Mesenchymal stem cell (in vitro differentiated cells and primary cell): ENCODE measurements around the gene PIK3CD.

Source experiments
- DNase-seq: peaks from one replicate; pipeline ENCODE4 v3.0.0-alpha.2; 2013
- H2AFZ ChIP-seq: one replicate; pipeline ENCODE4 v1.6.1; 2013; ENCODE audit warnings: low read depth, mild to moderate bottlenecking, control low read depth, inconsistent platforms, low read length, moderate library complexity
- H2AK5ac ChIP-seq: 2 replicates; pipeline ENCODE4 v1.6.1; 2013; ENCODE audit warnings: low read length, moderate library complexity, mild to moderate bottlenecking, inconsistent platforms; ENCODE audit not compliant: severe bottlenecking
- H2BK120ac ChIP-seq: one replicate; pipeline ENCODE4 v1.6.1; 2013; ENCODE audit warnings: low read depth, mild to moderate bottlenecking, inconsistent platforms, low read length, moderate library complexity
- H2BK12ac ChIP-seq, 2 experiments: one replicate each; pipeline ENCODE4 v1.6.1; 2013; ENCODE audit warnings: inconsistent platforms in 2 of 2, low read length in 2 of 2, mild to moderate bottlenecking in 2 of 2, moderate library complexity in 2 of 2, control low read depth in 1 of 2
- H2BK15ac ChIP-seq: one replicate; pipeline ENCODE4 v1.6.1; 2013; ENCODE audit warnings: mild to moderate bottlenecking, low read depth, inconsistent platforms; ENCODE audit not compliant: poor library complexity, severe bottlenecking
- H2BK5ac ChIP-seq: 2 replicates; pipeline ENCODE4 v1.6.1; 2013; ENCODE audit warnings: low read depth, mild to moderate bottlenecking, low read length, control low read depth, inconsistent platforms; ENCODE audit not compliant: poor library complexity, severe bottlenecking
- H3K14ac ChIP-seq, 2 experiments: one replicate each; pipeline ENCODE4 v1.6.1; 2013; ENCODE audit warnings: inconsistent platforms in 2 of 2, low read length in 2 of 2, control low read depth in 1 of 2, mild to moderate bottlenecking in 1 of 2, moderate library complexity in 1 of 2
- H3K18ac ChIP-seq, 2 experiments: one replicate each; pipeline ENCODE4 v1.6.1; 2013; ENCODE audit warnings: inconsistent platforms in 2 of 2, low read length in 2 of 2, control low read depth in 1 of 2, low read depth in 1 of 2, mild to moderate bottlenecking in 1 of 2
- H3K23ac ChIP-seq, 2 experiments: one replicate each; pipeline ENCODE4 v1.6.1; 2013; ENCODE audit warnings: inconsistent platforms in 2 of 2, low read length in 2 of 2, mild to moderate bottlenecking in 2 of 2, moderate library complexity in 2 of 2, control low read depth in 1 of 2
- H3K27ac ChIP-seq: 2 replicates; pipeline ENCODE4 v1.5.1; 2013; ENCODE audit warnings: mild to moderate bottlenecking, moderate library complexity, low read length, control low read depth, inconsistent platforms; ENCODE audit not compliant: poor library complexity, severe bottlenecking
- H3K27me3 ChIP-seq, 2 experiments: 2 replicates each; pipeline versions ENCODE4 v1.6.1 to v1.7.0; 2013; ENCODE audit warnings: low read length in 2 of 2, mild to moderate bottlenecking in 2 of 2, moderate library complexity in 2 of 2, control low read depth in 1 of 2, inconsistent platforms in 1 of 2; ENCODE audit not compliant: control insufficient read depth in 1 of 2, insufficient read depth in 1 of 2
- H3K36me3 ChIP-seq, 2 experiments: 2 replicates each; pipeline versions ENCODE4 v1.6.1 to v1.7.0; 2013; ENCODE audit warnings: low read length in 2 of 2, control low read depth in 1 of 2, inconsistent platforms in 1 of 2, low read depth in 1 of 2, mild to moderate bottlenecking in 1 of 2; ENCODE audit not compliant: insufficient read depth in 2 of 2, control insufficient read depth in 1 of 2
- H3K4ac ChIP-seq, 2 experiments: one replicate each; pipeline ENCODE4 v1.6.1; 2013; ENCODE audit warnings: inconsistent platforms in 2 of 2, low read length in 2 of 2, mild to moderate bottlenecking in 2 of 2, moderate library complexity in 2 of 2, control low read depth in 1 of 2, low read depth in 1 of 2
- H3K4me1 ChIP-seq: 2 replicates; pipeline ENCODE4 v1.6.1; 2013; ENCODE audit warnings: low read depth, low read length, control low read depth; ENCODE audit not compliant: control insufficient read depth, insufficient read depth
- H3K4me2 ChIP-seq: 2 replicates; pipeline ENCODE4 v1.6.1; 2013; ENCODE audit warnings: low read length, mild to moderate bottlenecking, inconsistent platforms; ENCODE audit not compliant: poor library complexity, severe bottlenecking
- H3K4me3 ChIP-seq, 2 experiments: 2 replicates each; pipeline versions ENCODE4 v1.5.1 to v1.7.0; 2013; ENCODE audit warnings: low read length in 2 of 2, mild to moderate bottlenecking in 2 of 2, control low read depth in 1 of 2, low read depth in 1 of 2; ENCODE audit not compliant: insufficient read depth in 1 of 2
- H3K79me1 ChIP-seq: replicated peaks from 2 replicates; pipeline ENCODE4 v1.6.1; 2013; ENCODE audit warnings: mild to moderate bottlenecking, control low read depth, low read length, inconsistent platforms; ENCODE audit not compliant: poor library complexity, severe bottlenecking
- H3K9ac ChIP-seq: 2 replicates; pipeline ENCODE4 v1.7.0; 2013; ENCODE audit warnings: mild to moderate bottlenecking, low read length, moderate library complexity
- H3K9me3 ChIP-seq: 2 replicates; pipeline ENCODE4 v1.7.0; 2013; ENCODE audit warnings: mild to moderate bottlenecking, low read length; ENCODE audit not compliant: control insufficient read depth
- H4K8ac ChIP-seq: one replicate; pipeline ENCODE4 v1.6.1; 2013; ENCODE audit warnings: inconsistent platforms, mild to moderate bottlenecking, low read length, moderate library complexity
- H4K91ac ChIP-seq: one replicate; pipeline ENCODE4 v1.6.1; 2013; ENCODE audit warnings: mild to moderate bottlenecking, low read length, inconsistent platforms
- WGBS: methylation state at CpG from one replicate; pipeline ENCODE4 v1.1.7; 2013; ENCODE audit warnings: mixed read lengths; 5-methylcytosine and 5-hydroxymethylcytosine counted together

The PIK3CD gene

GRCh38 chr1:9680091-9680490 is 28.6 kb downstream of the PIK3CD start:
- H3K23ac ChIP-seq, result no peak overlapping the region

GRCh38 chr1:9680828-9681227 is 29.3 kb downstream of the PIK3CD start:
- H2BK120ac ChIP-seq, result no peak overlapping the region
- no peak overlapping the region for H4K91ac ChIP-seq
- DNase-seq, result no peak
- peaks cover 5% of the 10 kb centered on the region for H3K4me1 ChIP-seq
- no peaks in the 10 kb centered on the region for H3K9me3 ChIP-seq
- no peak overlapping the region for H3K14ac ChIP-seq
- no peak overlapping the region for H3K4ac ChIP-seq
- no peak overlapping the region for H2BK15ac ChIP-seq
- no peak overlapping the region for H4K8ac ChIP-seq
- no peak overlapping the region for H3K4me3 ChIP-seq
- H2BK5ac ChIP-seq, result no peak overlapping the region
- no peak overlapping the region for H3K4me2 ChIP-seq
- H3K9ac ChIP-seq, result no peak overlapping the region
- H2AFZ ChIP-seq, result no peak overlapping the region
- H3K23ac ChIP-seq, result no peak overlapping the region
- H3K36me3 ChIP-seq, result no peaks in the 10 kb centered on the region
- no peak overlapping the region for H3K18ac ChIP-seq
- no peak overlapping the region for H2BK12ac ChIP-seq
- peaks cover 10% of the 10 kb centered on the region for H3K79me1 ChIP-seq
- H3K27ac ChIP-seq, result no peak overlapping the region
- peaks cover 0 to 3% of the 10 kb centered on the region in 2 experiments for H3K27me3 ChIP-seq
- no peak overlapping the region for H2AK5ac ChIP-seq
- WGBS, result 97% methylated on average over 6 of the region's 6 CpGs

More at GRCh38 chr1:9680091-9680490, 28.6 kb downstream of the PIK3CD start:
- no peak overlapping the region for H3K4me3 ChIP-seq
- no peak overlapping the region for H3K4ac ChIP-seq
- H3K4me2 ChIP-seq, result no peak overlapping the region
- H2BK15ac ChIP-seq, result no peak overlapping the region
- no peak overlapping the region for H3K27ac ChIP-seq
- WGBS, result 75% methylated on average over 1 of the region's 2 CpGs
- H3K9me3 ChIP-seq, result no peaks in the 10 kb centered on the region
- H2BK5ac ChIP-seq, result no peak overlapping the region
- no peak overlapping the region for H3K9ac ChIP-seq
- no peak overlapping the region for H3K14ac ChIP-seq
- no peak for DNase-seq
- H3K36me3 ChIP-seq, result no peaks in the 10 kb centered on the region
- no peak overlapping the region for H2BK12ac ChIP-seq
- no peak overlapping the region for H4K91ac ChIP-seq
- peaks cover 10% of the 10 kb centered on the region for H3K79me1 ChIP-seq
- no peak overlapping the region for H2BK120ac ChIP-seq
- no peak overlapping the region for H2AFZ ChIP-seq
- H3K27me3 ChIP-seq, result peaks cover 0 to 3% of the 10 kb centered on the region in 2 experiments
- H3K18ac ChIP-seq, result no peak overlapping the region
- H2AK5ac ChIP-seq, result no peak overlapping the region
- no peak overlapping the region for H4K8ac ChIP-seq
- H3K4me1 ChIP-seq, result peaks cover 7% of the 10 kb centered on the region

GRCh38 chr1:9684801-9685200 is 33.3 kb downstream of the PIK3CD start:
- Histone ChIP-seq H3K4me2 (no peak overlapping the region), H3K14ac (no peak overlapping the region), H3K23ac (no peak overlapping the region), H3K27ac (no peak overlapping the region), H2BK120ac (no peak overlapping the region), H4K91ac (no peak overlapping the region), H3K27me3 (peaks cover 0 to 3% of the 10 kb centered on the region in 2 experiments), H3K36me3 (no peaks in the 10 kb centered on the region), H4K8ac (no peak overlapping the region), H2BK12ac (no peak overlapping the region), H3K4ac (no peak overlapping the region), H2AK5ac (no peak overlapping the region), H3K18ac (no peak overlapping the region), H3K9ac (no peak overlapping the region), H2BK5ac (no peak overlapping the region), H3K79me1 (peaks cover 8% of the 10 kb centered on the region), H2AFZ (no peak overlapping the region), H2BK15ac (no peak overlapping the region), H3K4me3 (no peak overlapping the region), H3K4me1 (peaks cover 16% of the 10 kb centered on the region), H3K9me3 (no peaks in the 10 kb centered on the region)
- 100% methylated on average over 1 of the region's 1 CpG for WGBS
- no peak for DNase-seq

- H3K18ac ChIP-seq, result peak overlapping the region; percentile 66 to 77
These were observed 35.8 kb downstream of the PIK3CD start for GRCh38 chr1:9687120-9687873.

More at GRCh38 chr1:9687120-9687873, 35.8 kb downstream of the PIK3CD start:
- H3K27ac ChIP-seq, result peak overlapping the region; percentile 93
- peaks cover 0 to 4% of the 10 kb centered on the region in 2 experiments for H3K36me3 ChIP-seq
- peak overlapping the region; percentile 90 for H2BK15ac ChIP-seq
- no peak overlapping the region for H3K4ac ChIP-seq
- H2AFZ ChIP-seq, result peak overlapping the region; percentile 97
- peak overlapping the region in 1 of 2 experiments; percentile 61 for H2BK12ac ChIP-seq
- peak overlapping the region; percentile 86 for H4K91ac ChIP-seq
- no peak overlapping the region for H3K23ac ChIP-seq
- peak overlapping the region; percentile 5 for H2AK5ac ChIP-seq
- H2BK5ac ChIP-seq, result peak overlapping the region; percentile 68
- no peaks in the 10 kb centered on the region for H3K27me3 ChIP-seq
- H2BK120ac ChIP-seq, result no peak overlapping the region
- no peaks in the 10 kb centered on the region for H3K9me3 ChIP-seq
- peaks cover 27% of the 10 kb centered on the region for H3K4me1 ChIP-seq
- peak overlapping the region; percentile 56 to 77 for H3K4me3 ChIP-seq
- H3K4me2 ChIP-seq, result peak overlapping the region; percentile 93
- peak; percentile 87 for DNase-seq
- peak overlapping the region; percentile 81 for H4K8ac ChIP-seq
- H3K9ac ChIP-seq, result peak overlapping the region; percentile 58
- H3K79me1 ChIP-seq, result peaks cover 6% of the 10 kb centered on the region
- peak overlapping the region in 1 of 2 experiments; percentile 36 for H3K14ac ChIP-seq
- WGBS, result 6% methylated on average over 33 of the region's 42 CpGs
